HepG2 (cell line): Measurements from ENCODE around the gene BPGM. TPM values are rescaled to one million over a fixed set of nuclear protein-coding genes. Genes with fewer than 3 reads are reported as not detected.
A peak's percentile ranks its signal among the peaks of the same experiment; 100 is the strongest.

ENCODE experiments used
- ATAC-seq: fragments of 200-7000 bp; cut with Tn5 transposase; 3 replicates; pipeline ENCODE4 v1.9.1; 2020; ENCODE audit warnings: mild to moderate bottlenecking, moderate library complexity
- BruUV-seq: library from RNA; stranded (reverse); fragments of 400-500 nt; replicated peaks from 2 replicates; lab custom pipeline; 2021; lab: Mats Ljungman, UMichigan
- CTCF ChIA-PET: fragments of 300-600 bp; formaldehyde crosslinking; extraction: SDS; loops from one replicate; lab custom pipeline; 2021; ENCODE audit warnings: low total read pairs, inconsistent platforms, low intra/inter-chr PET ratio; lab: Yijun Ruan, JAX
- POLR2A ChIA-PET: fragments of 350-600 bp; sonication (Branson Sonifier 250); formaldehyde crosslinking; loops from one replicate; lab custom pipeline; 2020; ENCODE audit warnings: antibody characterized with exemption, inconsistent platforms; lab: Yijun Ruan, JAX
- DNase-seq: peaks from one replicate; pipeline ENCODE4 v3.0.0-alpha.2; 2015; ENCODE audit warnings: low spot score
- FAIRE-seq: peaks from 3 replicates; lab custom pipeline; 2011; peaks lifted over from hg19 to GRCh38; lab: Jason Lieb, UNC
- H2AFZ ChIP-seq: one replicate; pipeline ENCODE4 v1.6.1; 2011; ENCODE audit warnings: low read length, inconsistent platforms
- H3K27ac ChIP-seq: fragments of 300-600 bp; 3 replicates; pipeline ENCODE4 v1.8.0; 2011; ENCODE audit warnings: mixed run types, mild to moderate bottlenecking, mixed read lengths, low read length, inconsistent platforms; ENCODE audit not compliant: insufficient read depth; ENCODE audit errors: extremely low read length
- H3K27me3 ChIP-seq, 2 experiments: fragments of 200-600 bp in 1 of 2; 2 replicates in 1 of 2; 3 replicates in 1 of 2; pipeline versions ENCODE4 v1.6.0 to v1.8.0; 2011; ENCODE audit warnings: low read length in 2 of 2, mild to moderate bottlenecking in 2 of 2, moderate library complexity in 2 of 2, inconsistent platforms in 1 of 2; ENCODE audit not compliant: insufficient read depth in 2 of 2, control insufficient read depth in 1 of 2
- H3K36me3 ChIP-seq, 2 experiments: fragments of 200-600 bp in 1 of 2; replicated peaks in 1 of 2; 2 replicates in 1 of 2; 3 replicates in 1 of 2; pipeline versions ENCODE4 v1.5.1 to v1.8.0; 2011; ENCODE audit warnings: low read length in 2 of 2, inconsistent platforms in 1 of 2; ENCODE audit not compliant: insufficient read depth in 2 of 2, control insufficient read depth in 1 of 2
- H3K4me1 ChIP-seq: 2 replicates; pipeline ENCODE4 v1.5.1; 2012; ENCODE audit warnings: low read length, inconsistent platforms; ENCODE audit not compliant: insufficient read depth
- H3K4me2 ChIP-seq: 2 replicates; pipeline ENCODE4 v1.6.0; 2011; ENCODE audit warnings: low read depth, low read length, inconsistent platforms
- H3K4me3 ChIP-seq, 3 experiments: fragments of 200-600 bp in 1 of 3; sonication (generic), shearing (Covaris generic) in 1 of 3; replicated peaks in 1 of 3; 2 replicates each; pipeline ENCODE4 v1.5.1; 2011 to 2016; ENCODE audit warnings: low read length in 3 of 3, inconsistent platforms in 2 of 3, low read depth in 2 of 3, mild to moderate bottlenecking in 2 of 3, control low read depth in 1 of 3, mixed read lengths in 1 of 3; ENCODE audit not compliant: insufficient read depth in 1 of 3
- H3K79me2 ChIP-seq: one replicate; pipeline ENCODE4 v1.6.1; 2011; ENCODE audit warnings: low read length, inconsistent platforms; ENCODE audit not compliant: insufficient read depth
- H3K9ac ChIP-seq: 2 replicates; pipeline ENCODE4 v1.6.0; 2011; ENCODE audit warnings: mild to moderate bottlenecking, low read depth, low read length, inconsistent platforms; ENCODE audit not compliant: insufficient read depth
- H3K9me3 ChIP-seq: 2 replicates; pipeline ENCODE4 v1.5.1; 2012; ENCODE audit warnings: mild to moderate bottlenecking, low read length
- H4K20me1 ChIP-seq: 2 replicates; pipeline ENCODE4 v1.6.0; 2011; ENCODE audit warnings: inconsistent platforms, mild to moderate bottlenecking, low read length, moderate library complexity; ENCODE audit not compliant: insufficient read depth
- ATF7 ChIP-seq, 2 experiments: fragments of 450-650 bp in 1 of 2; sonication (generic) in 1 of 2; formaldehyde crosslinking in 1 of 2; IDR thresholded peaks; 2 replicates each; pipeline versions ENCODE4 v1.4.0 to v1.6.1; 2016 to 2020; ENCODE audit warnings: antibody characterized with exemption in 1 of 2, mild to moderate bottlenecking in 1 of 2, missing genetic modification reagents in 1 of 2
- CREB1 ChIP-seq, 2 experiments: fragments of 450-650 bp in 1 of 2; IDR thresholded peaks; 2 replicates each; pipeline ENCODE4 v1.6.1; 2016 to 2017; ENCODE audit warnings: control low read depth in 1 of 2, mild to moderate bottlenecking in 1 of 2, missing compliant biosample characterization in 1 of 2, missing genetic modification characterization in 1 of 2
- GABPA ChIP-seq, 2 experiments: IDR thresholded peaks; 2 replicates each; pipeline ENCODE4 v1.6.1; 2011 to 2016; ENCODE audit warnings: low read depth in 2 of 2, low read length in 1 of 2, missing biosample characterization in 1 of 2, missing genetic modification characterization in 1 of 2
- GTF2F1 ChIP-seq: fragments of 150-350 bp; IDR thresholded peaks from 2 replicates; pipeline ENCODE4 v1.6.1; 2014; ENCODE audit warnings: low read length
- PLSCR1 ChIP-seq: sonication (generic); formaldehyde crosslinking; IDR thresholded peaks from 2 replicates; pipeline ENCODE4 v1.5.0; 2020; ENCODE audit warnings: missing genetic modification reagents, mild to moderate bottlenecking, borderline replicate concordance
- SIN3A ChIP-seq: IDR thresholded peaks from 2 replicates; pipeline ENCODE4 v1.6.1; 2011; ENCODE audit warnings: low read depth, mild to moderate bottlenecking, control low read depth, low read length, borderline replicate concordance
- SSRP1 ChIP-seq: IDR thresholded peaks from 2 replicates; pipeline ENCODE4 v1.6.1; 2016; ENCODE audit warnings: control low read depth
- ZMAT3 ChIP-seq: sonication (generic); formaldehyde crosslinking; conservative IDR thresholded peaks from 2 replicates; pipeline ENCODE4 v1.7.0; 2021; ENCODE audit warnings: missing genetic modification reagents
- ZNF713 ChIP-seq: sonication (generic); formaldehyde crosslinking; IDR thresholded peaks from 2 replicates; pipeline ENCODE4 v1.4.0; 2020; ENCODE audit warnings: mild to moderate bottlenecking, missing genetic modification reagents
- ZNF839 ChIP-seq: sonication (generic); formaldehyde crosslinking; IDR thresholded peaks from 2 replicates; pipeline ENCODE4 v1.4.0; 2020; ENCODE audit warnings: missing genetic modification reagents, mild to moderate bottlenecking, borderline replicate concordance
- WGBS: methylation state at CpG from one replicate; pipeline ENCODE4 v1.1.6; 2017; ENCODE audit warnings: low lambda C conversion rate; 5-methylcytosine and 5-hydroxymethylcytosine counted together
- in situ Hi-C: cut with HindIII; loops from 2 replicates; pipeline ENCODE4 v1.10.0; 2017; ENCODE audit warnings: low pct_unique_long_range_greater_than_20kb; ENCODE audit not compliant: extremely low pct_ligation_motif_present
- intact Hi-C: fragments of 100-400 bp; cut with micrococcal nuclease; formaldehyde crosslinking; loops from one replicate; pipeline ENCODE4 v1.10.0; 2022; ENCODE audit not compliant: unreplicated experiment
- polyA plus RNA-seq, 8 experiments: library from polyadenylated mRNA; depleted of rRNA in 3 of 8; stranded (reverse) in 7 of 8; unstranded in 1 of 8; fragments of >200 nt; fragmentation: Illumina TruSeq in 4 of 8; extraction: Trizol in 4 of 8; gene quantifications; 2 replicates each; pipeline versions ENCODE4 v1.2.1 to v1.2.3, GENCODE V29; 2011 to 2016; ENCODE audit warnings: low read depth in 4 of 8, missing spikeins in 1 of 8, mixed read lengths in 1 of 8; ENCODE audit not compliant: insufficient read depth in 1 of 8
- total RNA-seq, 5 experiments: library from RNA; depleted of rRNA; stranded (reverse); fragments of >200 nt; fragmentation: Illumina TruSeq; extraction: Trizol; gene quantifications; 2 replicates each; pipeline ENCODE4 v1.2.3, GENCODE V29; 2016; ENCODE audit warnings: low read depth in 1 of 5

The BPGM gene
- total and polyA plus RNA-seq, 2 of the 13 experiments (the other 11 are each of a cell fraction or from before 2014, with no cell fraction given): 4.0 to 7.5 TPM

- CTCF ChIA-PET: no interaction called here
- H3K27ac ChIP-seq: no peak overlapping the region
- H4K20me1 ChIP-seq: no peaks in the 10 kb centered on the region
- no peak overlapping the region for H2AFZ ChIP-seq
- no TSS peak for BruUV-seq
- intact Hi-C loops (no loop called here), in situ Hi-C loops (no loop called here)
- POLR2A ChIA-PET: no interaction called here
- TF ChIP-seq ZNF839 (CRISPR knock-in tag): no peak
- TF ChIP-seq SIN3A: no peak
- no peak for TF ChIP-seq PLSCR1 (CRISPR knock-in tag)
- TF ChIP-seq ZMAT3 (CRISPR knock-in tag): no peak
- no peak for TF ChIP-seq ZNF713 (CRISPR knock-in tag)
- no peak overlapping the region for H3K4me2 ChIP-seq
- no peaks in the 10 kb centered on the region for H3K4me1 ChIP-seq
- no peaks in the 10 kb centered on the region for H3K36me3 ChIP-seq
- no peaks in the 10 kb centered on the region for H3K79me2 ChIP-seq
- no peak overlapping the region for H3K4me3 ChIP-seq
- no peak for DNase-seq
- FAIRE-seq: no peak
- no peaks in the 10 kb centered on the region for H3K9me3 ChIP-seq
- no peak for ATAC-seq
- 12% methylated on average over 5 of the region's 5 CpGs for whole genome bisulfite sequencing
- no peak overlapping the region for H3K9ac ChIP-seq
- peaks cover 0 to 8% of the 10 kb centered on the region in 2 experiments; a peak in 1 of 5 replicates for H3K27me3 ChIP-seq
Measured at GRCh38 chr7:134618756-134619530, 27.7 kb upstream of the BPGM start.

GRCh38 chr7:134619627-134620331 is 26.9 kb upstream of the BPGM start:
- FAIRE-seq: no peak
- Histone ChIP-seq H3K4me1 (no peaks in the 10 kb centered on the region), H3K79me2 (no peaks in the 10 kb centered on the region), H3K36me3 (no peaks in the 10 kb centered on the region), H3K27ac (no peak overlapping the region), H3K9me3 (no peaks in the 10 kb centered on the region), H4K20me1 (no peaks in the 10 kb centered on the region), H3K9ac (no peak overlapping the region), H3K4me3 (no peak overlapping the region), H3K27me3 (peaks cover 0 to 8% of the 10 kb centered on the region in 2 experiments; a peak in 1 of 5 replicates), H2AFZ (no peak overlapping the region), H3K4me2 (no peak overlapping the region)
- in situ Hi-C loops (no loop called here), intact Hi-C loops (no loop called here)
- no TSS peak for BruUV-seq
- ATAC-seq: no peak
- TF ChIP-seq CREB1 (IDR thresholded peaks at IDR 0.05) (peak; percentile 51; the same call in 1 of the 2 replicates), CREB1 (CRISPR knock-in tag; IDR thresholded peaks at IDR 0.05) (no peak), ATF7 (IDR thresholded peaks at IDR 0.05) (peak; percentile 50), ATF7 (CRISPR knock-in tag; IDR thresholded peaks at IDR 0.05) (no peak), SSRP1 (CRISPR knock-in tag) (no peak), GTF2F1 (no peak), GABPA (IDR thresholded peaks at IDR 0.05; ENCODE audit: low read depth, low read length) (no peak), GABPA (CRISPR knock-in tag; IDR thresholded peaks at IDR 0.05; ENCODE audit: low read depth) (no peak)
- ChIA-PET CTCF (no interaction called here), POLR2A (no interaction called here)
- 8% methylated on average over 2 of the region's 2 CpGs for WGBS
- DNase-seq: no peak
